Type B pancreatic cell (in vitro differentiated cells): ENCODE data around the gene CDH20. TPM values are rescaled to one million over a fixed set of nuclear protein-coding genes. Genes with fewer than 3 reads are reported as not detected.

Source experiments
- DNase-seq: peaks from one replicate; pipeline ENCODE4 v3.0.0; 2021; ENCODE audit warnings: mixed read lengths; ENCODE audit not compliant: unreplicated experiment; ENCODE audit errors: extremely low spot score
- H3K27ac Mint-ChIP-seq: 2 replicates; pipeline ENCODE4 v1.8.0; 2021; ENCODE audit warnings: mild to moderate bottlenecking, mixed read lengths
- H3K27me3 Mint-ChIP-seq: 2 replicates; pipeline ENCODE4 v1.8.0; 2021; ENCODE audit warnings: mixed read lengths
- H3K36me3 Mint-ChIP-seq: 2 replicates; pipeline ENCODE4 v1.8.0; 2021; ENCODE audit warnings: mixed read lengths
- H3K4me1 Mint-ChIP-seq: one replicate; pipeline ENCODE4 v1.8.0; 2021; ENCODE audit warnings: mixed read lengths; ENCODE audit not compliant: unreplicated experiment
- H3K4me3 Mint-ChIP-seq: 2 replicates; pipeline ENCODE4 v1.8.0; 2021; ENCODE audit warnings: mild to moderate bottlenecking, mixed read lengths
- H3K9me3 Mint-ChIP-seq: 2 replicates; pipeline ENCODE4 v1.8.0; 2021; ENCODE audit warnings: mixed read lengths
- total RNA-seq: library from RNA; stranded (reverse); gene quantifications from 2 replicates; pipeline ENCODE4 v1.2.1, GENCODE V29; 2021; ENCODE audit warnings: low replicate concordance
- TF ChIP-seq, protein P1 (sequence below): fragments of 200-600 bp; sonication (generic); conservative IDR thresholded peaks from 2 replicates; pipeline ENCODE4 v1.5.0; 2021; ENCODE audit warnings: antibody characterized with exemption, mild to moderate bottlenecking

CDH20 gene
- total RNA-seq, 1 donor from 2014 or later, result 1.6 TPM

- no peak overlapping the region for H3K27ac Mint-ChIP-seq
- H3K9me3 Mint-ChIP-seq, result no peaks in the 10 kb centered on the region
- no peak overlapping the region for H3K4me3 Mint-ChIP-seq
- H3K4me1 Mint-ChIP-seq, result peaks cover 23% of the 10 kb centered on the region
- H3K27me3 Mint-ChIP-seq, result peaks cover 61% of the 10 kb centered on the region
- no peak for DNase-seq
- TF ChIP-seq, protein P1, sequence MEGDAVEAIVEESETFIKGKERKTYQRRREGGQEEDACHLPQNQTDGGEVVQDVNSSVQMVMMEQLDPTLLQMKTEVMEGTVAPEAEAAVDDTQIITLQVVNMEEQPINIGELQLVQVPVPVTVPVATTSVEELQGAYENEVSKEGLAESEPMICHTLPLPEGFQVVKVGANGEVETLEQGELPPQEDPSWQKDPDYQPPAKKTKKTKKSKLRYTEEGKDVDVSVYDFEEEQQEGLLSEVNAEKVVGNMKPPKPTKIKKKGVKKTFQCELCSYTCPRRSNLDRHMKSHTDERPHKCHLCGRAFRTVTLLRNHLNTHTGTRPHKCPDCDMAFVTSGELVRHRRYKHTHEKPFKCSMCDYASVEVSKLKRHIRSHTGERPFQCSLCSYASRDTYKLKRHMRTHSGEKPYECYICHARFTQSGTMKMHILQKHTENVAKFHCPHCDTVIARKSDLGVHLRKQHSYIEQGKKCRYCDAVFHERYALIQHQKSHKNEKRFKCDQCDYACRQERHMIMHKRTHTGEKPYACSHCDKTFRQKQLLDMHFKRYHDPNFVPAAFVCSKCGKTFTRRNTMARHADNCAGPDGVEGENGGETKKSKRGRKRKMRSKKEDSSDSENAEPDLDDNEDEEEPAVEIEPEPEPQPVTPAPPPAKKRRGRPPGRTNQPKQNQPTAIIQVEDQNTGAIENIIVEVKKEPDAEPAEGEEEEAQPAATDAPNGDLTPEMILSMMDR, result no peak
- no peaks in the 10 kb centered on the region for H3K36me3 Mint-ChIP-seq
Measured at GRCh38 chr18:61470031-61470674, 136.9 kb downstream of the CDH20 start.

DNA sequence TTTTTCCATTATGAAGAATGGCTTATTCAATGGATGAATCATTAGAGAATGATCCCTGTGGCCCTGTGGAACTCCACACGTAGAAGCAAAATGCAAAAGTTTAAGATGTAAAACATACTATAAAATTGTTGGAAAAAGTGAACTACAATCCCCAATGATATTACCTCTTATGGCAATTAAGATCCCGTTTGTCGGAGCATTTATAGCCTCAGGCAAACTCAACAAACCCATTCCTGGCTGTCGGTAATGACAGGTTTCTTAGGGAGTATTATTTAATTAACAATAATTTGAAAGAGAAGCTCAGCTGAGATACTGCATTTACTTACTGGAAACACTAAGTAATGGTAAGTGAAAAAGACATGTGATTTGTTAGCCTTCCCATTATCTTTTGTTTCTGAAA is 138.3 kb downstream of the CDH20 start:
- Mint-ChIP-seq H3K4me1 (peaks cover 23% of the 10 kb centered on the region), H3K27ac (no peak overlapping the region), H3K36me3 (no peaks in the 10 kb centered on the region), H3K27me3 (peaks cover 72% of the 10 kb centered on the region), H3K4me3 (no peak overlapping the region), H3K9me3 (no peaks in the 10 kb centered on the region)
- DNase-seq, result no peak
- TF ChIP-seq, protein P1, result no peak

GRCh38 chr18:61471942-61472341 is 138.7 kb downstream of the CDH20 start:
- H3K4me1 Mint-ChIP-seq, result peaks cover 23% of the 10 kb centered on the region

DNA sequence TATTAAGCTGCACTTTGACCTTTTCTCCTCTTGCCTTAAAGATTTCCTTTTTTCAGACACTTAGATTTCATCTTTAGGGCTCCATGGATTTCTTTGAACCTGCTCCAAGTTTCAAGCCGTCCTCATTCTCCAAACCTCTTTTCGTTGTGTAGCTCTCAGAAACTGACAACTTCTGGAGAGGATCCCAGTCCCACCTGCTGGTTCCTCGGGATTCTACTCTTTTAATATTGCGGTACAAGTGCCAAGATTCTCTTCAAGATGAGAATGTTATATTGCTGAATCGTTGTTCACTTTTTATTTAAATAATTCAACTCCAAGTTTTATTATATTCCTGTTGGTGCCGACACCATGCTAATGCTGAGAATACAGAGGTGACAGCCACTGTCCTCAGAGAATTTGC is 141.1 kb downstream of the CDH20 start:
- TF ChIP-seq, protein P1, result no peak
- Mint-ChIP-seq H3K36me3 (no peaks in the 10 kb centered on the region), H3K9me3 (no peaks in the 10 kb centered on the region), H3K4me1 (peaks cover 23% of the 10 kb centered on the region), H3K27me3 (peaks cover 62% of the 10 kb centered on the region), H3K27ac (no peak overlapping the region), H3K4me3 (no peak overlapping the region)
- DNase-seq, result no peak

More at GRCh38 chr18:61471942-61472341, 138.7 kb downstream of the CDH20 start:
- Mint-ChIP-seq H3K27me3 (peaks cover 76% of the 10 kb centered on the region), H3K4me3 (peak overlapping the region; percentile 72), H3K27ac (peak overlapping the region; percentile 37), H3K9me3 (no peaks in the 10 kb centered on the region), H3K36me3 (no peaks in the 10 kb centered on the region)
- no peak for DNase-seq
- TF ChIP-seq, protein P1, result no peak

DNA sequence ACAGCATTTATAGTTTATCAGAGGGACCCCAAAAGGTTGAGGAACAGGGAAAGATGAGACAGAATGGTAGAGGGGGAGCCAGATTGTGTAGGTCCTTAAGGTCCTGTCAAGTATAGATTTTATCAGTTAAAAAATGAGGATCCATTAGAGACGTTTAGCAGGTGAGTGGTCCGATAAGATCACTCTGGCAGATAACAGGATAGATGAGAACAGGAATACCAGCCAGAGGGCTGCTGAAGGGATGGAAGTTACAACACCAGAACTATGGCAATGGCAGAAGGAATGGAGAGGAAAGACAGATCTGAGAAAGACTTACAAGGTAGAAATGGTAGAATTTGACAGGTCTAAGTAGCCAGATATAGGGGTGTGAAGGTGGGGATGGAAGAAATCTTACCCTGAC is 141.7 kb downstream of the CDH20 start:
- Mint-ChIP-seq H3K4me3 (no peak overlapping the region), H3K27me3 (peaks cover 59% of the 10 kb centered on the region), H3K9me3 (no peaks in the 10 kb centered on the region), H3K27ac (no peak overlapping the region), H3K4me1 (peaks cover 23% of the 10 kb centered on the region), H3K36me3 (no peaks in the 10 kb centered on the region)
- DNase-seq, result no peak
- TF ChIP-seq, protein P1, result no peak
